OCI-M2 (cell line): ENCODE results near the gene SPTBN2.

ENCODE experiments used
- DNase-seq: peaks from one replicate; lab custom pipeline; 2025; ENCODE audit not compliant: unreplicated experiment; lab: John Stamatoyannopoulos, UW

Gene SPTBN2

GRCh38 chr11:66728693-66729385, at the start of gene SPTBN2:
TSS of gene SPTBN2 (minus strand) at chr11:66729216. CDS start at chr11:66721240, 7,976 bp downstream.
- no peak for DNase-seq

GRCh38 chr11:66768818-66769217, 39.8 kb upstream of the SPTBN2 start:
- DNase-seq: no peak

GRCh38 chr11:66768088-66768521, 39.1 kb upstream of the SPTBN2 start:
- no peak for DNase-seq

DNA sequence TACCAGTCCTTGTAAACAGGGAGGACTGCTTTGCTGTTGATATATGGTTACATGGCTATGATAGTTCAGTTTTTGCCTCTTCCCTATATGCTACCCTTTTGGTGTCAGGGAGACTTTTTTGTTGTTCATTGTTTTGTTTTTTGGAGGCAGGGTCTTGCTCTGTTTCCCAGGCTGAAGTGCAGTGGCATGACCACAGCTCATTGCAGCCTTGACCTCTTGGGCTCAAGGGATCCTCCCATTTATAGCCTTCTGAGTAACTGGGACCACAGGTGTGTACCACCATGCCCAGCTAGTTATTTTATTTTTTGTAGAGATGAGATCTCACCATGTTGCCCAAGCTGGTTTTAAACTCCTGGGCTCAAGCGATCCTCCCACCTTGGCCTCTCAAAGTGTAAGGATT, 38.6 kb upstream of the SPTBN2 start:
- DNase-seq: no peak

GRCh38 chr11:66766681-66767080, 37.7 kb upstream of the SPTBN2 start:
- DNase-seq: no peak

- DNase-seq: no peak
Observed at GRCh38 chr11:66762088-66762487, 33.1 kb upstream of the SPTBN2 start.

- DNase-seq: no peak
Observed at GRCh38 chr11:66752148-66752547, 23.1 kb upstream of the SPTBN2 start.

GRCh38 chr11:66749091-66749490, 20.1 kb upstream of the SPTBN2 start:
- DNase-seq: no peak

DNA sequence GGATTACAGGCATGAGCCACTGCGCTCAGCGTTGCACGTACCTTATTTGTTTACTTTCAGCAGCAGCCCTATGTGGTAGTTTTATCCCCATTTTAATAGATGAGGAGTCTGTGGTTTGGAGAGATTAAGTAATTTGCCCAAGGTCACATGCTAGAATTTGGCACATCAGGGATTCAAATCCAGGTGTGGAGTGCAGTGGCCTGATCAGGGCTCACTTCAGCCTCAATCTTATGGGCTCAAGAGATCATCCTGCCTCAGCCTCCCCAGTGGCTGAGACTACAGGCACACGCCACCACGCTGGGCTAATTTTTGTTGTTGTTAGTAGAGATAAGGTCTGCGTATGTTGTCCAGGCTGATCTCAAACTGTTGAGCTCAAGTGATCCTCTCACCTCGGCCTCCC, 18.5 kb upstream of the SPTBN2 start:
- no peak for DNase-seq

- no peak for DNase-seq
Observed at GRCh38 chr11:66745356-66746235, 16.6 kb upstream of the SPTBN2 start.

DNA sequence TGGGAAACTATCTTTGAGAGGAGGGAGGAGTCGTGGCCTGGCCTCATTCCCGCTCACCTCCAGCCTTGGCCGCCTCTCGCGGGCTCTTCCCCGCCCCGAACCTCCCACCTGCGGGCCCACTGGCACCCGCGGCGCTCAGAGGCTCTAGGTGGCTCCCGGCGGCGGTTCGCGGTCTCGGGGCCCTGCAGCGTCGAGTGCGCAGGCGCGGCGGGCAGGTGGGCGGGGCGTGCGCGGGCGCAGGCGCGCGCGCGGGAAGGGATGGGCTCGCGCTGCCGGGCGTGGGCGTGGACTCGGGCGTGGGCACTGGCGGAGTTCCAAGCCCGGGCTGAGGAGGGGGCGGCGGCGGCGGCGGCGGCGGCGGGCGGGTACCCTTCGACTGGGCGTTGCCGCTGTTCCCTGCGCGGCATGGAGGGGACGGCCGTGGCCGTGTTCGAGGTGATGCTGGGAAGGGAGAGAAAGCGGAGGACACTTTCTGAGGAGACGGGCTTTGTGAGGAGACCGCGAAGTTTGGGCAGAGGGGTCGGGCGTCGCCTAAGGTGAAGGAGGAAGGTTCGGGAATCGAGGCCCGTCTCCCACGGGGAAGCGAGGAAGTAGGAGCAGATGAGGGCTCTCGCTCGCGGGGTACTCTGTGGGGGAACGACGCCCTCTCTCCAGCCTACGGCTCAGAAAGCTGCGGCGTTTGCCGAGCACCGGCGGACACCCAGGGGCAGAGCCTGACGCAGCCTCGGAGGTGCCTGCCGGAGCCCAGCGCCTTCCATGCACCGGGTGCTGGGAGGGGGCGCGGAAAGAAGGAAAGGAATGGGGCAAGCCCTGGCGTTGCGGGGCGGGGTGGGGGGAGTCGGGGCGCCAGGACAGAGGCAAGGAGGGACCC, 15.7 kb upstream of the SPTBN2 start:
- DNase-seq: no peak

DNA sequence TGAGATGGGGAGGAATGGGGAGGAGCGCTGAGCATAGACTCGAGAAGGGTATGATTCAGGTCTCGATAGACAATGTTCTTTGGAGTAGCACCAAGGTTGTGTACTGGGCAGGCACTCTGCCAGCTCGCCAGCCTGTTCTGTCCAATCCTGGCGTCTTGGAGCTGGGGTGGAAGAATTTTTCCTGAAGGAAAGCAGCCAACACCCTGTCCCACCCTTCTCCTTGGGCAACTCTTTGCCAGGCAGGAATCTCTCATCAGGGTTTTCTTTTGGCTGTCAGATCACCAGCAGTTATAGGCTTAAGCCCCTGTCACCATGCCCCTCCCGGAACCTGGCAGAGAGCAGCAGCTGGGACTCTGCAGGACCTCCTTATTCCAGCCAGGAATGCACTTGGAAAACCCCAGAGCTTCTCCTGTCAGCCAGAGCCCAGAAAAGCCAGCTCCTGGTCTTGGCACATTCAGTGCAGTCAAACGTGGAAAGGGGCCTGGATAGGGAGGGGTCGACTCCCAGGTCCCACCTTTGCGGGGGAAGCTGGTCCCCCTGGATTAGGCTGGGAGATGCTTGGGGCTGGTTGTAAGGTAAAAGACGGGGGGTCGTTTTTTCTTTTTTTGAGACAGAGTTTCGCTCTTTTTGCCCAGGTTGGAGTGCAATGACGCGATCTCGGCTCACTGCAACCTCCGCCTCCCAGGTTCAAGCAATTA, 14.4 kb upstream of the SPTBN2 start:
- no peak for DNase-seq

DNA sequence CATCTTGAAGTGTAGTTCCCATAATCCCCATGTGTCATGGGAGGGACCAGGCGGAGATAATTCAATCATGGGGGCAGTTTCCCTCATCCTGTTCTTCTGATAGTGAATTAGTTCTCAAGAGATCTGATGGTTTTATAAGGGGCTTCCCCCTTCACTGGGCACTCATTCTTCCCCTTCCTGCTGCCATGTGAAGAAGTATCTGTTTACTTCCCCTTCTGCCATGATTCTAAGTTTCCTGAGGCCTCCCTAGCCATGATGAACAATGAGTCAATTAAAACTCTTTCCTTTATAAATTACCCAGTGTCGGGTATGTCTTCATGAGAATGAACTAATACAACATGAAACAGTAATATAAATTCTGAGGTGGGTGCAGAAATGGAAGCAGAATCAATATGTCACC, 12.1 kb upstream of the SPTBN2 start:
- no peak for DNase-seq

GRCh38 chr11:66739983-66740382, 11.0 kb upstream of the SPTBN2 start:
- DNase-seq: no peak

DNA sequence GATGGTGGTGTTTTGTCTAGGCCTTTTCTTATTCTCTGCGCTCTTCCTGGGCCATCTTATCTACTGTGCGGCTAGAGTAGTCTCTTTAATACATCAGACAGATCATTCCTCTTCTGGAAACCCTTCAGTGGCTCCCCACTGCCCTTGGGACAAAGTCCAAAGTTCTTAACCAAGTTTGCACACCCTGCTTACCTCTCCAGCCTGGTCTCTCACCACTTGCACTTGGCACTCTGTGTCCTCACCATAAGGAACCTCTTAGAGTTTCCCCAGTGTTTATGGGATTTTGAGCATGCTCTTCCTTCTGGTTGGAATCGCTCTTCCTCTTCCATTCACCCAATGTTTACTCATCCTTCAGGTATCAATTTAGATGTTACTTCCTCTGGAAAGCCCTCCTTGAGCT, 5.2 kb upstream of the SPTBN2 start:
- DNase-seq: no peak

GRCh38 chr11:66729447-66729846, 431 bp upstream of the SPTBN2 start:
- no peak for DNase-seq

DNA sequence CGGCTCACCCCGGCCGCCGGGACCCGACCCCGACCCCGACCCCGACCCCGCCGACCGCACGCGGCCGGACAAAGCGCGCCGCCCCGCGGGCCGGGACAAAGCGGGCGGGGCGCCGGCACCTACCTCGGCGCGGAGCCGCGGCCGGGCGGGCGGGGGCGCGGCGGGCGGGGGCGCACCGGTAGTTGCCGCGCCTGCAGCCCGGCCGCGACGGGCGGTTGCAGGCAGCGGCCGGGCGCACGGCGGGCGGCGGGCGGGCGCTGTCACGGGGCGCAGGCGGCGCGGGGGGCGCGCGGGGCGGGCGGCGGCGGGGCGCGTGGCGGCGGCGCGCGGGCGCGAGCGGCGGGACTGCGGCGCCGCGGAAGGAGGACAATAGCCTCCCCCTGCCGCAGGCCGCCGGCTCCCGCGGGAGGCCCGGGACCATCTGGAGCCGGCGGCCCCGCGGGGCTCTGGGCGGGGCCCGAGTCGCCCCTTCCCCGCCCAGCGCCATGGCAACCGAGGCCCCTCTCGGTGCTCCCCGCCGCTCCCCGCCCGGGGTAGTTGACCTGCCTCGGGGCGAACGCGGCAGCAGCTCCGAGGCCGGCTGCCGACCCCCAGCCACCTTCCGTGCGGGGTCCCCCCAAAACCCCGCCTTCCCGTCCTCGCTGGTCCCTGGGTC, 851 bp downstream of the SPTBN2 start:
- DNase-seq: no peak

DNA sequence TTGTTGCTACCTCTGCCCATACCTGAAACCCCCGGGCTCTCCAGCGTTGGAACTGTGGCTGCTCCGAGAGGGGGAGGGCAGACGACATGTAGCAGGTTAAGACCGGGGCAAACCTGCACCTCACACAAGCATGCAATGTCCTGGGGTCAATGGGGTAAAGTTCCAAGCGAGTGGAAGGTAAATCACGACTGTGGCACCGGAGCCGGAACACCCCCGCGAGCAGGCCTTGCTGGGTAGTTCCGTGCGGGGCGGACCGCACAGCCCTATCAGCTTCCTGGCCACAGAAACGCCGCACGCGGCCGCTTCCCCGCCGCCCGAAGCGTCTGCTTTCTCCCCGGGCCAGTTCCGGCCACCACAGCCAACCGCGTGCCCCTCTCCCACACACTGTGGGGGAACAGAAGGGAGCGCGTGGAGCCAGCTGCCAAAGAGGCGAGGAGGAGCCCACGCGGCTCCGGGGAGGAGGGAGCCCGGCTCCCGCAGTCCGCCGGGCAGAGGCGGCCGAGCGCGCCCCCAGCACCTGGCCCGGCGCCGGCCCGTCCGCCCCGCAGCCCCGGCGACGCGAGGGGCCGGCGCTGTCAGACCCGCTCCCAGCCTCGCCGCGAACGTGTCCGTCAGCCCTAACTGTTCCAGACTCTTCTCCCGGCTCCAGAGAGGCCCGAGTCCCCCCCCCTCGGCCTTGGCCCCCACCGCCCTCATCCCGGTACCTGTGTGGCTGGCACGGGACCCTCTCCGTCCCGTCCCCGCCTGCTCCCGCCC, 1.6 kb downstream of the SPTBN2 start:
- DNase-seq: no peak

DNA sequence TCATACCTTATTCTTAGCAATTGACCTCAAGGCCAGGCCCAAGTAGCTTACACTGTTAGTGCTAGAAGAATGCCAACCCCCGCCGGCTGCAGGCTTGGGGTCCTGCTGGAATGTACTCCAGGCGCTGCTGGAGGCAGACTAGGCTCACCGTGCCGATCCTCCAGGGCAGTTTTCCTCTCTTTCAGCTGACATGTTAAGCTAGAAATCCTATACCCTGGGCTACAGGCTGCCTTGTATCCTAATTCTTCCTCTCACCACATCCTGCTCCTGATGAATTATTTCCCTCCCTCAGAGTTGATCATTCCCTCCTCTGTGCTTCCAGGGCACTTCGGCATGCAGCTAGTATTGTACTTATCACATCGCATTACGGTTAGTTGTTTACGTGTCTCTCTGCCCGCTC, 3.4 kb downstream of the SPTBN2 start:
- DNase-seq: no peak

DNA sequence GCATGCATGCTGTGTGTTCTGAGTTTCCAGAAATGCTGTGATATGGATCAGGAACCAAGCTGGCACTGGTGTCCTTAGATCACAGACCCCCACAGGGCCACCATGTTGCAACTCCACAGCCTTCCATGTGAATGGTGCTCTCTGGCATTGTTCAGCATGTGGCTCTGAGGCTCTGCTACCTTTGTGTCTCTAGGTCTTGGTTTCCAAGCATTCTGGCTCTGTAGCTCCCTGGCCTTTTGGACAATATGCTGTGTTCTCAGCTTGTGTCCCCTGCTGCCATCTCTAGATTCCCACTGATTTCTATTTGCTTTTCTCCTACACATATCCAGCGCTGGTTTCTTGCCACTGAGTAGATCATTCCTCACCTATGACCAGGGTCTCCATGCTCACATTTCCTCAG, 3.9 kb downstream of the SPTBN2 start:
- DNase-seq: no peak
